H7 (cell line): ENCODE results near the gene KRT3. TPM values are rescaled to one million over a fixed set of nuclear protein-coding genes. Genes with fewer than 3 reads are reported as not detected.
"Not testable (repeated sequence)": the region's sequence is repeated elsewhere in the genome, so short reads cannot be mapped to it uniquely, and the experiment has no call there.

ENCODE experiments used
- DNase-seq: peaks from one replicate; pipeline ENCODE4 v3.0.0; 2012
- H3K27me3 ChIP-seq: 2 replicates; pipeline ENCODE4 v1.6.0; 2011; ENCODE audit warnings: mild to moderate bottlenecking, low read length; ENCODE audit not compliant: control insufficient read depth, insufficient read depth
- H3K36me3 ChIP-seq: replicated peaks from 2 replicates; pipeline ENCODE4 v1.5.1; 2011; ENCODE audit warnings: low read length; ENCODE audit not compliant: control insufficient read depth, insufficient read depth
- H3K4me3 ChIP-seq: 2 replicates; pipeline ENCODE4 v1.5.1; 2011; ENCODE audit warnings: low read depth, mild to moderate bottlenecking, control low read depth, low read length, moderate library complexity; ENCODE audit not compliant: insufficient read depth
- total RNA-seq: library from RNA; depleted of rRNA; stranded (reverse); fragments of >200 nt; shearing (Covaris generic); gene quantifications from 2 replicates; pipeline ENCODE4 v1.2.3, GENCODE V29; 2014

KRT3 gene
- total RNA-seq, 1 experiment from 2014 or later, result not detected

DNA sequence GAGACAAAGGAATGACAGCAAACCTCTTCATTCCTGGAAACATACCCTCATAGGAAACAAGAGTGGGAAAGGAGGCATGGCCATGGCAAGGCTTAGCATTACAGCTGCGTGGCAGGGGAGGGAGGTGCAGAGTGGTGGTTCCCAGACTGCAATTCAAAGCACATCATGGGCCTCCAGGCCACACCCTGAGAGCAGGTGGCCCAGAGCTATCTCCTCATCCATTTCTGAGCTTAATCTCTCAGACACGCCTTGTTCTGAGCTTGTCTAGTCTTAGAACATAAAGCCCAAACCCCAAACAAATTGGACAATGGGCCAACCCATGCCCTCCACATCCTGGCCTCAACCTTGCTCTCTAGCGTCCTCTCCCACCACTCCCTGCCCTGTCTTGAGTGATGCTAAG, 5.9 kb upstream of the KRT3 start:
- no peak for DNase-seq
- Histone ChIP-seq H3K4me3 (no peak overlapping the region), H3K27me3 (no peaks in the 10 kb centered on the region), H3K36me3 (no peaks in the 10 kb centered on the region)

DNA sequence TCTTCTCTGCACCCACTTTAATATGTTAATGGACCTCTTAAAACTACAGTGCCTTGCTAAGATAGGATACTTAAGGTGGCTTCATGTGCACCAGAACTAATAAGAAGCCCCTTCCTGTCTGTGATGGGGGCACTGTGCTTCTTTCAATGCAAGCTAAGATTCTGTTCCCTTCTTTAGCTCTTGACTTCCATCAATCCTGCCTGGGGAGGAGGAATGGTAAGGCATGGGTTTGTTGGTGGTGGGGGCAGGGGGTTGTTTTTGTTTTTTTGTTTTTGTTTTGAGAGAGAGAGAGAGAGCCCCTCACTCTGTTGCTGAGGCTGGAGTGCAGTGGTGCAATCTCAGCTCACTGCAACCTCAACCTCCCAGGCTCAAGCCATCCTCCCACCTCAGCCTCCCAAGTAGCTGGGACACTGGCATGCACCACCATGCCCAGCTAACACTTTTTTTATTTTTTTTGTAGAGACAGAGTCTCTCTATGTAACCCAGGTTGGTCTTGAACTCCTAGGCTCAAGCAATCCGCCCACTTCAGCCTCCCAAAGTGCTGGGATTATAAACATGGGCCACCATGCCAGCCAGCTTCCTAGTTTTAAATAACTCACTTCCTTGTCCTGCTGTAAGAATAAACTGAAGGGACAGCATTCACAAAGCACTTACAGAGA, 4.5 kb upstream of the KRT3 start:
- DNase-seq, result no peak
- no peak overlapping the region for H3K4me3 ChIP-seq
- no peaks in the 10 kb centered on the region for H3K36me3 ChIP-seq
- no peaks in the 10 kb centered on the region for H3K27me3 ChIP-seq

DNA sequence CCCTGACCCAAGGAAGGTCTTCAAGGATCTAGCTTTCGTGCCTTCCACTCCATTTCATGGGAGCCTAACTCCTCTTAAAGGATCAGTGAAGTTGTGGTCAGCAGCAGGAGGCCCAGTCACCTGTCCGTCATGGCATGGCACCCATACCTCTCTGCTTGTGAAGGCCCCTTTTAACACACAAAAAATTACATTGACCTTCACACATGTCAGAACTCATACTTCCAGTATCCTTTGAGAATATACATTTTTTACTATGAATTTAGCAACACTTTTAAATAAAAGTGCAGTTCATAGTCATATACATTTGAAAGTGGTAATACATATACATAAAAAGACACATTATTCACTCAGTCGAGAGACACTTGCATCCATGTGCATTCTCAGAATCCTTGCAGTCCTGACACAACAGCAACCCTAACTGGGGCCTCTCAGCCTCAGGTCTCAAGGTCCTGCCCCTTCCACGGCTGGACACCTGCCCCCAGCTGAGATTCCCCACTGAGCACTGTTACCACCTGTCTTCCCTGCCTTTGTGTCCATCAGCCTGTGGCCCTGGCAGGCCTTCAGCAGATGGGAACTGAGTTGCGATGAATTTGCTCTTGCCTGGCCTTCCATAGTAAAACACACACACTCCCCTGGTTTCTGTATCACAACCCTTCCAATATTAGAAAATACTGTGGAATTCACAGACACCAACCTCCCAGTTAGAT, 3.7 kb upstream of the KRT3 start:
- Histone ChIP-seq H3K4me3 (no peak overlapping the region), H3K36me3 (no peaks in the 10 kb centered on the region), H3K27me3 (no peaks in the 10 kb centered on the region)
- no peak for DNase-seq

DNA sequence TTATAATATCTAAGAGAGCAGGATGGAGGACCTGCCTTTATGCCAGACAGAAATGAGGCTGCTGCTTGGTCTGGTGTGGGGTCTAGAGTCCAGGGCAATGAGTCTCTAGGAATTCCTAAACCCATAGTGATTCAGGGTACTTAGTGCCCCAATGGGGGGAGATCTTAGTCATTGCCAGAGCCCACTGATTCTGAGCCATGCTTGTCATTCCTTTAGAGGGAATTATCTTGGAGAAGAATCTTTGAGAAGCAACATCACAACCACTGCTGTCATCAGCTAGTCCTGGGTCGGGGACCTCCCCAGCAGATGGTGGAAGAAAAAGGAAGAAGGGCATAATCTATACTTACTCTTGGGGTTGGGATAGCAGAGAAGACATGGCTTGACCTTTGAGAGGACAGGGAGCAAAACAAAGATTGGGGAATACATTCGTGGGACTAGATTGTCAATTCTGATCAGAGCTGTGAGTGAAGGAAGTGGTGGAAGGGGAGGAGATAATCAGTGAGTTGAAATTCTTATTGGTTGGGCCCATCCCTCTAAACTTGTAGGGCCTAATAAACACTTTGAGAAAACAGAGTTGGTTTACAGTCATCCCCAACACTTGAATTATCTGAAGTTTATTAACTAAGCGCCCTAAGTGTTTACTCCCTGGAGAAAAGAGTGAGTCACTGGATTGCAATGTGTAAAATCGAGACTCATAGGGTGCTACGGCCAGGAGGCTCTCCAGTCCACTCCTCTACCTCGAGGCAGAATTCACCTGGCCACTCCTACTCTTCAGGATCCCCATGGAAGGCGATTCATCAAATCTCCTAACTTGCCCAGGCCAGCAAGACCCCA, 3.0 kb upstream of the KRT3 start:
- H3K36me3 ChIP-seq, result no peaks in the 10 kb centered on the region
- DNase-seq, result no peak
- H3K4me3 ChIP-seq, result no peak overlapping the region
- H3K27me3 ChIP-seq, result no peaks in the 10 kb centered on the region

DNA sequence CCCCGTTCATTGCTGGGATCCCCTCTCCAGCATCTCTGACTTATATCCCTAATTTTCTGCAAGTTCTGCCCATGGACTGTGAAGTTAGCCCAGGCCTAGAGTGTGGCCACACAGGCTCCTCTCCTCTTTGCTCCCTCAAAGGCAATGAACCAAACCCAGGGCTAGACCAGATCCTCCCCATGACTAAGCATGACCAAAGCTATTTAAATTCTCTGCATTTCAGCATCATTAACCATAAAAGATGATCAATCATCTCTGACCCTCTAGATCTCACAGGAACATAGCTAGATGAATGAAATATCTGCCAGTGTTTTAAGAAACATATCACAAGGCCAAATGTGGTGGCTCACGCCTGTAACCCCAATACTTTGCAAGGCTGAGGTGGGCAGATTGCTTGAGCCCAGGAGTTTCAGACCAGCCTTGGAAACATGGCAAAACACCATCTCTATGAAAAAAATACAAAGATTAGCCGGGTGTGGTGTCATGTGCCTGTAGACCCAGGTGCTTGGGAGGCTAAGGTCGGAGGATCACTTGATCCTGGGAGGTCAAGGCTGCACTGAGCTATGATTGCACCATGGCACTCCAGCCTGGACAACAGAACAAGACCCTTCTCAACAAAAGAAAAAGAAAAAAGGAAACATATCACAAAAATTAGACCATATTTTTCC, 2.2 kb upstream of the KRT3 start:
- no peak overlapping the region for H3K4me3 ChIP-seq
- H3K36me3 ChIP-seq, result no peaks in the 10 kb centered on the region
- no peaks in the 10 kb centered on the region for H3K27me3 ChIP-seq
- DNase-seq, result no peak

DNA sequence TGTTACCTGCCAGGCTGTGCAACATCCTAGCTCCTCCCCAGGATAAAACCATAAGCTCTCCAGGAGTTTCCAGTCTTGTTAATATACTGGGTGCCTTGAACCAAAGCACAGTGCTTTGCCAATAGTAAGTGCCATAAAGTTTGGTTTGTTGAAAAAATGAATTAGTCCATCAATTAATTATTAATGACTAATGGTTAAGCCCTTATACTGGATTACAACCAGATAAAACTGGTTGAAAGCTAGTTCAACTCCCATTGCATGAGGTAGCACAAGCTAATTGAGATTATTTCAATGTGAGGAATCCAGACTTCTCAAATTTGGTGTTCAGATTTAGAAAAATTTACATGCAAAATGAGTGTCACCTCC, 1.6 kb upstream of the KRT3 start:
- DNase-seq, result no peak
- Histone ChIP-seq H3K4me3 (no peak overlapping the region), H3K27me3 (no peaks in the 10 kb centered on the region), H3K36me3 (no peaks in the 10 kb centered on the region)

DNA sequence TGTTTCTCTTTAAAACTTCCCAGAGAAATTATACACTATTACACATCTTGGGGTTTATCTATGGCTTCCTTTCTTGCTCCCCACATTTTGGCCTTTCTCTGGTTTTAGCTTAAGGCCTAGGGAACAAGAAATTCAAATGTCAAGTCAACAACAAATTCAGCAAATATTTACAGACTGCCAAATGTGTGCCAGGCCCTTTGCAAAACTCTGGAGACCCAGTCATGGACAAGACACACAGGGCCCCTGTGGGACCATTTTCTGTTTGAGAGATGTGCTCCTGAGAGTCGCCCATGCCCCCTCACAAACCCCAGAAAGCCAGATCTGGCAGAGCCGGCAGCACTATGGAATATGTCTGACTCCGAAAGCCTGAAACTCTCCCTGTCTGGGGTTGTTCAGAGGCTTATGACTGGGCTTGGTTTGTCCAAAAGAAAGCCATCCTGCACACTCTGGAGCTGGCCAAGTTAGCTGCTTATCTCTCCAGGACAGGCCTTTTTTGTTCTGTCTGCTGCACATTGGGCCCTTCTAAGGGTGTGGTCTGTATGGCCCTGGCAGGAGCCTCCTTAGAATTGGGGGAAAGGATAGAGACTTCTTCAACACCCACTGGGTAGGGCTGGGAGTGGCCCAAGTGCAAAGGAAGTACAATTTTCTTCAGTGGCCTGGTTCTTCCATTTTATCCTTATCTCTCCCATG, 1.1 kb upstream of the KRT3 start:
- H3K4me3 ChIP-seq, result no peak overlapping the region

DNA sequence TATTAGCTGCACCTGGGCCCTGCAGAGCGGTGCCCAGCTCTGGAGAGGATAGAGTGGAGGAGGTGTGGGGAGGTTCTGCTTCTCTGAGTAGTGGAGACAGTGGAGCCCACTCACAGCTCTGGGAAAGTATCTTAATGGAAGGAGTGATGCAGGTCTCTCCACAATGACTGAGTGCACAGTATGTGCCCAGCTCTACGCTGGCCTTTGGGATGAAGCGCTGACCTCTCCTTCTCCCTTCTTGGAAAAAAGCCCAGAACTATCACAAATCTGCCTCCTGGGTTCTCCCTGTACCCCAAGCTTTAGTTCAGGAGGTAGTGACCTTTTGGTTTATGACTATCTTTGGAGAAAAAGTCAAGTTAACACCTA, 495 bp upstream of the KRT3 start:
- no peak for DNase-seq
- H3K27me3 ChIP-seq, result no peaks in the 10 kb centered on the region
- H3K4me3 ChIP-seq, result no peak overlapping the region
- no peaks in the 10 kb centered on the region for H3K36me3 ChIP-seq

More for the DNA sequence above, 1.1 kb upstream of the KRT3 start:
- H3K36me3 ChIP-seq, result no peaks in the 10 kb centered on the region
- DNase-seq, result no peak
- no peaks in the 10 kb centered on the region for H3K27me3 ChIP-seq

DNA sequence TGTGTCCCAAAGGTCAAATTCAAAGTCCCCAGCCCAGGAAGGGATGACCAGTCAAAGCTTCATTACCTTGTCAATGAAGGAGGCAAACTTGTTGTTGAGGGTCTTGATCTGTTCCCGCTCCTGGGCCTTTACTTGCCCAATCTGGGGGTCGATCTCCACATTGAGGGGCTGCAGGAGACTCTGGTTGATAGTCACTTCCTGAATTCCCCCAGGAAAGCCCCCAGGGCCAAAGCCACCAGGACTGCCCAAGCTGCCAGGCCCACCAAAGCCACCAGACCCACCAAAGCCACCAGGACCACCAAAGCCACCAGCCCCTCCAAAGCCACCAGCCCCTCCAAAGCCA, 614 bp downstream of the KRT3 start:
- not testable (repeated sequence) for H3K4me3 ChIP-seq

DNA sequence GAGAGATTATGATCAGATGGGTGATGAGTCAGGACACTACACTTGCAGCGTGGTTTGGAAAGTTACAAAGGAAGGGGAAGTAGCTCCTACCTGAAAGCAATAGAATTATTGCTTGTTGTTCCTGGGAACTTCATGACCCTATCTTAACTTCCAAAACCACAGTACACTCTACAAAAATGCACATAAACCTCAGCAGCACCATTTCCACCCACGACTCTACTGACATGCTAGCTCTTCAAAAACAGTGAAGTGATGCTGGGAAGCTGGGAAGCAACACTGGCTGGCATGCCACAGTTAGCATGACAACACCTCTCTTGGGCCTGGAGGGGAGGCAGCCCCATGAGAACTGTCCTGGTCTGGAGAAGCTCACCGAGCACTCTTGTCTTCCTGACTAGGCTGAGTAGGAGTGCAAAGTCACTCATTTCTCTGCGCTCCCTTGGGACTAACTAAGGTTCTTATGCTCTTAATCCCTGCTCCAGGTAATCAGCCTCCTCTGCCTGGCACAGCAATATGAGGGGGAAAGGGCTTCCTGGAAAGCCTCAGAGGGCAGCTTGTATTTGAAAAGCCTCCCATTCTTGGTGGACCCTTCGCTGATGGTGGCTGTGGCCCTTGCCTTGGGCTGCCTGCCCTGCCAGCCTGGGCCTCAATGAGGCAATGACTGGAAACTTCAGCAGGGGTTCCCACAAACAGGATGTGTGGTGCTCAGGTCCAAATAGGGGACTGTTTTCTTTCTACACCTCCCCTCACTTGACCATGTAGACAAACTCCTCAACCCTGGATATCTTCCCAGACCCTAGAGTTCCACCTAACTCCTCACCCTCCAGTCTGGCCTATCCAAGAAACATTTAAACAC, 1.2 kb downstream of the KRT3 start:
- no peaks in the 10 kb centered on the region for H3K36me3 ChIP-seq
- no peaks in the 10 kb centered on the region for H3K27me3 ChIP-seq
- H3K4me3 ChIP-seq, result no peak overlapping the region
- DNase-seq, result no peak

More for the DNA sequence above, 614 bp downstream of the KRT3 start:
- not testable (repeated sequence) for DNase-seq, H3K36me3 ChIP-seq, H3K27me3 ChIP-seq

DNA sequence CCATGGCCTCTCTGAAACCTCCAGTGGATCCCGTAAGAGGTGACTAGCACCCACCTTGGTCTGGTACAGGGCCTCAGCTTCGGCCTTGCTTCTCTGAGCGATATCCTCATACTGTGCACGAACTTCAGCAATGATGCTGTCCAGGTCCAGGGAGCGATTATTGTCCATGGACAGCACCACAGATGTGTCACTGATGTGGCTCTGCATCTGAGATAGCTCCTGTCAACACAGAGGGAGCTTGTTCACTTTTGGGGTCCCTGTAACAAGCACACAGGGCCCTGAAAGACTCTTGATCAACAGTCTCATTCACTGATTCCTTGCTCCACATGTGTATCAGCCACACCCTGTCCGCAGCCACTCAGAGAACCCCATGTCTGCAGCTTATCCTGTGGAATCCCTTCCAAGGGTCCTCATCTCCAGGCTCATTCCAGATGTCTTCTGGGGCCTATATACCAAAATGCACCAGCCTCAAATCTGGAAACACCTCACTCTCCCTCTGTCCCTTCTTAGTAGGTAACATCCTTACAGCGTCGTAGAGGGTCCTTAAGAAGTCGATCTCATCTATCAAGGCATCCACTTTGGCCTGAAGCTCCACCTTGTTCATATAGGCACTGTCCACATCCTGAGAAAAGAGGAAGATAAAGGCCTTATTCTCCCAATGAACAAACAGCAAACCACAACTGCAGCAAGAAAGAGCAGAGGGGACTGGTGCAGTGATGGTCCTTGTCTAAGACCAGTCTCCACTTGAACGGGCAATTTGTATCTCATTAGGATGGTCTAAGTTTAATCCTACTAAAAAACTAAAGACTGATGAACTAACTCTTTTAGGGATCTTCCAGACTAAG, 3.5 kb downstream of the KRT3 start:
- Histone ChIP-seq H3K36me3 (no peaks in the 10 kb centered on the region), H3K27me3 (no peaks in the 10 kb centered on the region), H3K4me3 (no peak overlapping the region)
- no peak for DNase-seq

DNA sequence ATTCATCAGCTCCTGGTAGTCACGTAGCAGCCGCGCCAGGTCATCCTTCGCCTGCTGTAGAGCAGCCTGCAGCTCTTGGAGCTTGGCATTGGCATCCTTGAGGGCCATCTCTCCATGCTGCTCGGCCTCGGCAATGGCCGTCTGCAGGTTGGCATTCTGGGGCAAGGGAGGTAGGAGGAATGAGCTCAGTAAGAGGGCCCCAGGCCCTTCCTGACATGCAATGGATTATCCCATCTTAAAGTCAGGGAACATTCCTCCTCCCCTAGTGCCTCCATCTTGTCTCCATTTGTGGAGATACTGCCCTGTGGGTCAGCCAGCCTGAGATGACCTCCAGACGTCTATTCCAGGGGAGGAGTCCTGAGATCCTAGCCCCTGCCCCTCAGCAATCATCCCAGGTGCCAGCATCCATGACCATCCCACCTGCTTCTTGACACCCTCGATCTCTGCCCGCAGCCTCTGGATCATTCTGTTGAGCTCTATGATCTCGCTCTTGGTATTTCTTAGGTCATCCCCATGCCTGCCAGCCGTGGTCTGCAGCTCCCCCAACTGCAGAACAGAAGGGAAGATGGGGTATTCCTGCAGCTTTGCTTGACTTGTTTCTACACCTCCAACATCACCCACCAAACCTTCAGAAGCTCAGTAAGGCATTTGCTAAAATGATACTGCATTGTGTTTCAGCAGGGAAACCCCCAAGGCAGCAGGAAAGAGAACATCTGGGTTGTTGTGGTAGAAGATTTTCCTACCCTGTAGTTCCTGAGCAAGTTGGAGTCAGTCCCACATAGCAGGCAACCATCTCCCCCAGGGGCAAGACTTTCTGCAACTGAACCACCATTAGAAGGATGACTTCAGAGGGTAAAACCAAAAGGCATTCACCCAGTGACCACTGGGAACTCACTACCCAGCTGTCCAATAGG, 4.4 kb downstream of the KRT3 start:
- Histone ChIP-seq H3K36me3 (no peaks in the 10 kb centered on the region), H3K27me3 (no peaks in the 10 kb centered on the region), H3K4me3 (no peak overlapping the region)
- DNase-seq, result no peak
